Ectodermal cell (in vitro differentiated cells): ENCODE measurements around the gene HDLBP.

Experiments
- H3K27ac ChIP-seq: 2 replicates; pipeline ENCODE4 v1.7.0; 2013; ENCODE audit warnings: mild to moderate bottlenecking, low read depth, low read length; ENCODE audit not compliant: insufficient read depth, poor library complexity, severe bottlenecking
- H3K27me3 ChIP-seq: 2 replicates; pipeline ENCODE4 v1.7.0; 2013; ENCODE audit warnings: mild to moderate bottlenecking, low read length; ENCODE audit not compliant: insufficient read depth, control insufficient read depth, poor library complexity, severe bottlenecking
- H3K36me3 ChIP-seq: one replicate; pipeline ENCODE4 v1.7.0; 2013; ENCODE audit warnings: low read length; ENCODE audit not compliant: control insufficient read depth, insufficient read depth
- H3K4me1 ChIP-seq: one replicate; pipeline ENCODE4 v1.7.0; 2013; ENCODE audit warnings: low read length; ENCODE audit not compliant: control insufficient read depth, insufficient read depth
- H3K4me3 ChIP-seq: 2 replicates; pipeline ENCODE4 v1.7.0; 2013; ENCODE audit warnings: low read depth, low read length, control low read depth; ENCODE audit not compliant: insufficient read depth
- H3K9me3 ChIP-seq: 2 replicates; pipeline ENCODE4 v1.7.0; 2013; ENCODE audit warnings: mild to moderate bottlenecking, low read length, moderate library complexity; ENCODE audit not compliant: control insufficient read depth
- WGBS, 2 experiments: methylation state at CpG; one replicate each; pipeline ENCODE4 v1.1.7; 2013; ENCODE audit warnings: missing lambda C conversion rate in 2 of 2; 5-methylcytosine and 5-hydroxymethylcytosine counted together

HDLBP gene

GRCh38 chr2:241354668-241355658 is 39.5 kb upstream of the HDLBP start:
- Histone ChIP-seq H3K4me1 (peaks cover 6% of the 10 kb centered on the region), H3K4me3 (peak overlapping the region; percentile 30), H3K27ac (peak overlapping the region; percentile 86), H3K9me3 (no peaks in the 10 kb centered on the region), H3K27me3 (no peaks in the 10 kb centered on the region), H3K36me3 (peaks cover 20% of the 10 kb centered on the region)
- 19 to 23% methylated on average over 32 to 33 of the region's 40 CpGs for WGBS, 2 experiments

DNA sequence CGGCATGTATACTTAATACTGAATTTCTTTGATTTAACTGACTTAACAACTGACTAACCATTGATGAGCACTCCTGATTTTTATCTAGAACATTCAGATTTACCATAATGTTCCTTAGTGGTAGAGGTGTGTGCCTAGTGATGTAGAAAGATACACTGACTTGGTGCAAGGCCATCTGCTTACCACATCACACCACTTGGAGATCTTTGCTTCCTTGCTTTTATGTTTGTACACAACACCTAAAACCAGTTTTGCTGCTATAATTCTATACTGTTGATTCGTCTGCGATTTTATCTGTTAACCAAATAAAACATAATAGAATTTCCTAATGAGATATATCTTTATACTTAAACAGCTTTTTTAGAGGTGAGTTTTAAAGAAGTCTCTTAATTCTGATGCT is 36.8 kb upstream of the HDLBP start:
- peaks cover 6% of the 10 kb centered on the region for H3K4me1 ChIP-seq
- H3K36me3 ChIP-seq = peaks cover 38% of the 10 kb centered on the region
- H3K4me3 ChIP-seq = no peak overlapping the region
- no peaks in the 10 kb centered on the region for H3K27me3 ChIP-seq
- 89 to 100% methylated on average over 1 to 3 of the region's 3 CpGs for WGBS, 2 experiments
- no peaks in the 10 kb centered on the region for H3K9me3 ChIP-seq
- H3K27ac ChIP-seq = no peak overlapping the region

DNA sequence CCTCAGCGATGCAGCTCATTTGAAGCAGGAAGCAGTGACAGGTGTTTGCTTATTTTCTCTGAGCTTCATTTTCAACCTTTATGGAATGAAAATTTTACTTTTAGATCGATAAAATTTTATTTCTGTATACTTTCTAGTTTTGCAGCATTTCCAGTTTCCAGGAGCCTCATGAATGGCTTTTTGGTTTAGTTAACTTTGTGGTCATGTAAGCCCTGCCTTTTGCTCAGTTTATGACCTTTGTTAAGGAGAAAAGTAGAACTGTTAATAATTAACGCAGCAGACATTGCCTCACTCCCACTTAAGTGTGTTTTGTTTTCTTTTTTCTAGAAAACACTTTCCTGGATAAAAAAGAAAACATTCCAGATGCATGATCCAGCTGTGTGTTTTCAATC is 36.2 kb upstream of the HDLBP start:
- H3K4me1 ChIP-seq = peaks cover 6% of the 10 kb centered on the region
- WGBS, 2 experiments = 90 to 98% methylated on average over 2 to 3 of the region's 3 CpGs
- H3K9me3 ChIP-seq = no peaks in the 10 kb centered on the region
- no peak overlapping the region for H3K4me3 ChIP-seq
- H3K36me3 ChIP-seq = peaks cover 44% of the 10 kb centered on the region
- H3K27me3 ChIP-seq = no peaks in the 10 kb centered on the region
- no peak overlapping the region for H3K27ac ChIP-seq

DNA sequence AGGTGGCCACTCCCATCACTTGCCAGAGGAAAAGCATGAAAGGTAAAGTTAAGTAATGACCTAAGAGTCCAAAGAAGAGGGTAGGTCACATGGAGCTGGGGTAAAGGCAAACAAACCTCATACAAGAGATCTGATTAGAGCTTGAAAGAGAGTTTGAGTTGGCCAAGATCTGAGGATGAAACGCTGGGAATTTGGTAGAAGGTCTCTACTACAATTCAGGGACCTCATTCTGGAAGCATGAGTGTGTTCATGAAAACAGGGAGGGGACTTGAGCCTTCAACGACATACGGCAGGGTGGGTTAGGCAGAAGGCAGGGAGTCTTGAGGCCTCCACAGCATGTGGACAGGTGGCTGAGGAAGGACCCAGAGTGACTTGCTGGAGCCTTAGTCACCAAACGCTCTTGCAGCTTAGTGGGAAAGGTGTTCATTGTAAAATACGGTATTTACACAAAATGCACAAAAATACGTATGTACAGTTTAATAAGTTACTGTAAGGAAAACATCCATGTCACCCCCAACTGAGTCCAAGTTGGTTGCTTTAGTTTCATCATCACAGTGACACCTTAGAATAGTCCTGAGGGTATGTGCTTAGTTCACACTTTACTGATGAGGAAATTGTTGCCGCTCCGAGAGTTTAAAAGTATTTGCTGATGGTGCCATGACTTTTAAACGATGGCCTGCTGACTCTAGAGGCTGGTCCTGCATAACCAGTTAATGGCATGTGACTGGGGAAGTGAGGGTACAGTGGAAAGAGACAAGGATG is 35.6 kb upstream of the HDLBP start:
- Histone ChIP-seq H3K9me3 (no peaks in the 10 kb centered on the region), H3K27me3 (no peaks in the 10 kb centered on the region), H3K4me3 (no peak overlapping the region), H3K27ac (no peak overlapping the region), H3K36me3 (peaks cover 49% of the 10 kb centered on the region), H3K4me1 (peaks cover 6% of the 10 kb centered on the region)
- 95 to 96% methylated on average over 9 of the region's 9 CpGs for WGBS, 2 experiments

- peaks cover 6% of the 10 kb centered on the region for H3K4me1 ChIP-seq
- H3K9me3 ChIP-seq = no peaks in the 10 kb centered on the region
- no peak overlapping the region for H3K27ac ChIP-seq
- H3K27me3 ChIP-seq = no peaks in the 10 kb centered on the region
- whole genome bisulfite sequencing, 2 experiments = 93 to 95% methylated on average over 2 of the region's 2 CpGs
- H3K4me3 ChIP-seq = no peak overlapping the region
- peaks cover 55% of the 10 kb centered on the region for H3K36me3 ChIP-seq
Measured at GRCh38 chr2:241350530-241350877, 35.0 kb upstream of the HDLBP start.

GRCh38 chr2:241349941-241350340 is 34.5 kb upstream of the HDLBP start:
- Histone ChIP-seq H3K4me1 (peaks cover 6% of the 10 kb centered on the region), H3K36me3 (peaks cover 61% of the 10 kb centered on the region), H3K4me3 (no peak overlapping the region), H3K27me3 (no peaks in the 10 kb centered on the region), H3K9me3 (no peaks in the 10 kb centered on the region), H3K27ac (no peak overlapping the region)
- WGBS, 2 experiments = 97% methylated on average over 8 of the region's 8 CpGs

- peaks cover 81% of the 10 kb centered on the region for H3K36me3 ChIP-seq
Measured at GRCh38 chr2:241344925-241345651, 29.6 kb upstream of the HDLBP start.

DNA sequence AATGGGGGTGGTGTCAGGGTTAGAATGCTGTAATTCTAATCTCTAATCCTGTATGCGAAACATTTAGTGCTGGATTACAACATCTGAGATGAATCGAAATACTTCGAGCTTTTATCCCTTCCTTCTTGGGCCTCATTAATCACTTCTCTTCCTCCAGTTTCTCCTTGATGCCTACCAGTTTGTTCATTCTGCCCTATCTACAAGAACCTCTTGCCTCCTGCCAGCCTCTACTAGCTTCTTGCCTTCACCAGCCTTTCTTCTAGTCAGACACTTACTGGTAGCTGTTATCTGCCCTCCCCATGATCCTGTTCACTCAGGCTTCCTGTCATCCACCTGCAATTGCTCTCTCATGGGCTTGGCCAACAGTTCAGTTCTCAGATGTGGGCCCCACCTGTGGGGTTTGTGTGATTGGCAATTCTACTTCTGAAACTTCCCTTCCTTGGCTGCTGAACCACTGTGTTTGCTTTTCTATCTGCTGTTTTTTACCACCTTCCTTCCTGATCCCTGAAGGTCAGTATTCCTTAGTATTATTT is 25.2 kb upstream of the HDLBP start:
- Histone ChIP-seq H3K27me3 (no peaks in the 10 kb centered on the region), H3K36me3 (peaks cover 79% of the 10 kb centered on the region), H3K4me1 (no peaks in the 10 kb centered on the region), H3K27ac (no peak overlapping the region), H3K9me3 (no peaks in the 10 kb centered on the region), H3K4me3 (no peak overlapping the region)
- 96 to 100% methylated on average over 3 of the region's 3 CpGs for WGBS, 2 experiments

More at GRCh38 chr2:241344925-241345651, 29.6 kb upstream of the HDLBP start:
- no peaks in the 10 kb centered on the region for H3K4me1 ChIP-seq
- H3K27me3 ChIP-seq = no peaks in the 10 kb centered on the region
- no peak overlapping the region for H3K4me3 ChIP-seq
- no peaks in the 10 kb centered on the region for H3K9me3 ChIP-seq
- 93 to 96% methylated on average over 9 of the region's 9 CpGs for WGBS, 2 experiments
- no peak overlapping the region for H3K27ac ChIP-seq

DNA sequence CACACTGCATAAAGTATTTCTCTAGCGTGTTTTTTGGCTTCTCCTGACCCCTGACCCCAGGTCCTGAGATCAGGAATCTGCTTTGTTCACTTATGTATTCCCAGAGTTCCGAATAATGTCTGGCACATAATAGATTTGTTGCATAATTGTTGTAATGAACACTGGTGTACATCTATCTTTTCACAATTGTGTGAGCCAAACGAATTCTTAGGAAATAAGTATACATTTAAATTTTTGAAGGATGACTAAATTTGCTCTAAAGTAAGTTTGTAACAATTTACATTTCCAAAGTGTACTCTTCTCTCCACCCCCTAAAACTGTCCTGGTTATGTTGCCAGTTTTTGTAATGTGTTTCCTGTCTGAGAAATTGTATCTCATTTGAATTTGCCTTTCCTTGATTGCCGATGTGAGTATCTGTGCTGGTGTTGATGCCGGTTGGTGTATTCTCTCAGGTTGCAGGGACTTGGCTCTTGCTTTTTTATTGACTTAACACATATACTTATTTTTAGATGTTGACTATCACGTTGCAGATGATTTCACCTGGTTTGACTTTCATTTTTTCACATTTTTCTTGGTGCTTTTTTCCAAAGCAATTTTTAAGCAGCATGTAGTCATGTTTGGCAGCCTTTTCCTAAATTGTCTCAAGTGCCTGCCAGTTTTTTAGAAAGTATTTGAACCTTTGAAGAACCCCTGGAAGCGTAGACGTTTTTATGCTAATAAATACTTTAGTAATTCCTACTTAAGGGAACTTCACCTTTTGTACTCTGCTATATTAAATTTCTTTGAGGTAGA is 24.6 kb upstream of the HDLBP start:
- H3K36me3 ChIP-seq = peaks cover 79% of the 10 kb centered on the region
- H3K4me1 ChIP-seq = no peaks in the 10 kb centered on the region
- H3K27ac ChIP-seq = no peak overlapping the region
- H3K4me3 ChIP-seq = no peak overlapping the region
- no peaks in the 10 kb centered on the region for H3K27me3 ChIP-seq
- WGBS, 2 experiments = 93 to 94% methylated on average over 5 to 8 of the region's 8 CpGs
- no peaks in the 10 kb centered on the region for H3K9me3 ChIP-seq
